ENCODE data around the gene NR1I2. TPM values are rescaled to one million over a fixed set of nuclear protein-coding genes. Genes with fewer than 3 reads are reported as not detected.

Gene NR1I2
- total RNA-seq, 1 experiment from 2014 or later = not detected

- ChIA-PET CTCF (no interaction called here), POLR2A (interaction anchor here (0.7 kb wide), 1 partner anchor 279 kb away, joined by 3 read pairs; the partner anchor contains the start of gene TMEM39A)
- intact Hi-C loops (cut with micrococcal nuclease; ENCODE audit: unreplicated experiment) = no loop called here
- Mint-ChIP-seq H3K27ac (ENCODE audit: unreplicated experiment) (no peak overlapping the region), H3K4me3 (ENCODE audit: unreplicated experiment) (no peak overlapping the region), H3K36me3 (ENCODE audit: insufficient read depth, unreplicated experiment) (no peaks in the 10 kb centered on the region), H3K4me1 (ENCODE audit: low read depth, unreplicated experiment) (no peaks in the 10 kb centered on the region), H3K9me3 (ENCODE audit: unreplicated experiment) (no peaks in the 10 kb centered on the region), H3K27me3 (ENCODE audit: insufficient read depth, unreplicated experiment) (peaks cover 7% of the 10 kb centered on the region)
- no peaks in the 10 kb centered on the region for H3K4me1 ChIP-seq
- no peak overlapping the region for H3K4me3 ChIP-seq (ENCODE audit: low read depth, low read length)
- no TSS peak for BruUV-seq (replicated peaks)
- no peak for DNase-seq
- no peaks in the 10 kb centered on the region for H3K9me3 ChIP-seq
- no peaks in the 10 kb centered on the region; the same call in 1 of the 2 replicates for H3K27me3 ChIP-seq (replicated peaks; ENCODE audit: control insufficient read depth, insufficient read depth, low read length)
- no peaks in the 10 kb centered on the region for H3K36me3 ChIP-seq (ENCODE audit: control insufficient read depth, insufficient read depth, low read length)
- TF ChIP-seq CTCF (IDR thresholded peaks at IDR 0.05; ENCODE audit: insufficient read depth in 1 of 2, low read depth in 1 of 2, low read length in 1 of 2, severe bottlenecking in 1 of 2, unreplicated experiment in 1 of 2) = no peak
These were observed 40.0 kb upstream of the NR1I2 start for GRCh38 chr3:119741657-119742590.

GRCh38 chr3:119743921-119744320 is 38.0 kb upstream of the NR1I2 start:
- H3K4me3 ChIP-seq (ENCODE audit: low read depth, low read length) = no peak overlapping the region
- no peaks in the 10 kb centered on the region; the same call in 1 of the 2 replicates for H3K27me3 ChIP-seq (replicated peaks; ENCODE audit: control insufficient read depth, insufficient read depth, low read length)
- DNase-seq = no peak
- CTCF ChIA-PET = no interaction called here
- POLR2A ChIA-PET = no interaction called here
- no peaks in the 10 kb centered on the region for H3K9me3 ChIP-seq
- no peaks in the 10 kb centered on the region for H3K4me1 Mint-ChIP-seq (ENCODE audit: low read depth, unreplicated experiment)
- H3K9me3 Mint-ChIP-seq (ENCODE audit: unreplicated experiment) = no peaks in the 10 kb centered on the region
- peaks cover 7% of the 10 kb centered on the region for H3K27me3 Mint-ChIP-seq (ENCODE audit: insufficient read depth, unreplicated experiment)
- no peak overlapping the region for H3K27ac Mint-ChIP-seq (ENCODE audit: unreplicated experiment)
- no peaks in the 10 kb centered on the region for H3K36me3 ChIP-seq (ENCODE audit: control insufficient read depth, insufficient read depth, low read length)
- no peaks in the 10 kb centered on the region for H3K36me3 Mint-ChIP-seq (ENCODE audit: insufficient read depth, unreplicated experiment)
- no peak overlapping the region for H3K4me3 Mint-ChIP-seq (ENCODE audit: unreplicated experiment)
- H3K4me1 ChIP-seq = no peaks in the 10 kb centered on the region
- no TSS peak for BruUV-seq (replicated peaks)
- no peak for TF ChIP-seq CTCF (IDR thresholded peaks at IDR 0.05; ENCODE audit: insufficient read depth in 1 of 2, low read depth in 1 of 2, low read length in 1 of 2, severe bottlenecking in 1 of 2, unreplicated experiment in 1 of 2)
- intact Hi-C loops (cut with micrococcal nuclease; ENCODE audit: unreplicated experiment) = no loop called here

GRCh38 chr3:119745942-119746341 is 36.0 kb upstream of the NR1I2 start:
- H3K4me3 ChIP-seq (ENCODE audit: low read depth, low read length) = no peak overlapping the region
- no peak overlapping the region for H3K4me3 Mint-ChIP-seq (ENCODE audit: unreplicated experiment)
- no peaks in the 10 kb centered on the region for H3K36me3 ChIP-seq (ENCODE audit: control insufficient read depth, insufficient read depth, low read length)
- no peak for DNase-seq
- no peaks in the 10 kb centered on the region for H3K27me3 ChIP-seq (replicated peaks; ENCODE audit: control insufficient read depth, insufficient read depth, low read length)
- H3K4me1 ChIP-seq = no peaks in the 10 kb centered on the region
- ChIA-PET POLR2A (no interaction called here), CTCF (no interaction called here)
- no TSS peak for BruUV-seq (replicated peaks)
- H3K27ac Mint-ChIP-seq (ENCODE audit: unreplicated experiment) = no peak overlapping the region
- no peaks in the 10 kb centered on the region for H3K9me3 Mint-ChIP-seq (ENCODE audit: unreplicated experiment)
- no peak for TF ChIP-seq CTCF (IDR thresholded peaks at IDR 0.05; ENCODE audit: insufficient read depth in 1 of 2, low read depth in 1 of 2, low read length in 1 of 2, severe bottlenecking in 1 of 2, unreplicated experiment in 1 of 2)
- H3K9me3 ChIP-seq = no peaks in the 10 kb centered on the region
- H3K4me1 Mint-ChIP-seq (ENCODE audit: low read depth, unreplicated experiment) = no peaks in the 10 kb centered on the region
- H3K27me3 Mint-ChIP-seq (ENCODE audit: insufficient read depth, unreplicated experiment) = peaks cover 9% of the 10 kb centered on the region
- no peaks in the 10 kb centered on the region for H3K36me3 Mint-ChIP-seq (ENCODE audit: insufficient read depth, unreplicated experiment)
- intact Hi-C loops (cut with micrococcal nuclease; ENCODE audit: unreplicated experiment) = no loop called here

All from Caco-2 (cell line).